PC-3 (cell line): ENCODE results near the gene PARN. TPM values are rescaled to one million over a fixed set of nuclear protein-coding genes. Genes with fewer than 3 reads are reported as not detected.

Experiments
- ATAC-seq: fragments of 200-7000 bp; cut with Tn5 transposase; 2 replicates; pipeline ENCODE4 v1.9.1; 2020; ENCODE audit warnings: mild to moderate bottlenecking, moderate library complexity
- BruUV-seq: library from RNA; stranded (reverse); fragments of 400-500 nt; replicated peaks from 2 replicates; lab custom pipeline; 2021; lab: Mats Ljungman, UMichigan
- CTCF ChIA-PET: fragments of 300-600 bp; sonication (Branson Sonifier 250); formaldehyde crosslinking; loops from one replicate; lab custom pipeline; 2022; ENCODE audit warnings: antibody characterized with exemption; lab: Charles Lee
- POLR2A ChIA-PET: fragments of 300-600 bp; sonication (Branson Sonifier 250); formaldehyde crosslinking; loops from one replicate; lab custom pipeline; 2022; ENCODE audit warnings: antibody characterized with exemption; ENCODE audit not compliant: unreplicated experiment; lab: Charles Lee
- DNase-seq: peaks from one replicate; pipeline ENCODE4 v3.0.0-alpha.2; 2015
- H2AFZ ChIP-seq: fragments of 300-600 bp; sonication (generic); 2 replicates; pipeline ENCODE4 v1.6.0; 2016; ENCODE audit warnings: antibody characterized with exemption, low read length
- H3F3A ChIP-seq: fragments of 300-600 bp; sonication (generic); one replicate; pipeline ENCODE4 v1.6.0; 2017; ENCODE audit warnings: antibody characterized with exemption, low read length, control low read depth, mild to moderate bottlenecking; ENCODE audit not compliant: unreplicated experiment
- H3K27ac ChIP-seq: fragments of 300-600 bp; sonication (generic); 2 replicates; pipeline ENCODE4 v1.5.1; 2016; ENCODE audit warnings: mild to moderate bottlenecking, low read length
- H3K27me3 ChIP-seq: fragments of 300-600 bp; sonication (generic); 2 replicates; pipeline ENCODE4 v1.6.1; 2016; ENCODE audit warnings: low read length, mixed read lengths
- H3K36me3 ChIP-seq: fragments of 300-600 bp; sonication (generic); 2 replicates; pipeline ENCODE4 v1.6.1; 2016; ENCODE audit warnings: low read depth, mixed run types, low read length, mixed read lengths
- H3K4me1 ChIP-seq: fragments of 300-600 bp; sonication (generic); 2 replicates; pipeline ENCODE4 v1.5.1; 2016; ENCODE audit warnings: low read length; ENCODE audit not compliant: insufficient read depth
- H3K4me2 ChIP-seq: fragments of 300-600 bp; sonication (generic); 2 replicates; pipeline ENCODE4 v1.6.0; 2016; ENCODE audit warnings: low read length
- H3K4me3 ChIP-seq: fragments of 300-600 bp; sonication (generic); 2 replicates; pipeline ENCODE4 v1.5.1; 2016; ENCODE audit warnings: mild to moderate bottlenecking, low read length, mixed read lengths
- H3K79me2 ChIP-seq: fragments of 300-600 bp; sonication (generic); 2 replicates; pipeline ENCODE4 v1.6.1; 2017; ENCODE audit warnings: low read length, mixed read lengths
- H3K9ac ChIP-seq: fragments of 300-600 bp; sonication (generic); 2 replicates; pipeline ENCODE4 v1.6.0; 2016; ENCODE audit warnings: mild to moderate bottlenecking, low read length
- H3K9me2 ChIP-seq: fragments of 300-600 bp; sonication (generic); replicated peaks from 2 replicates; pipeline ENCODE4 v1.6.1; 2016; ENCODE audit warnings: mixed run types, low read length, mixed read lengths
- H3K9me3 ChIP-seq: fragments of 300-600 bp; sonication (generic); 2 replicates; pipeline ENCODE4 v1.6.1; 2016; ENCODE audit warnings: low read length, mixed read lengths
- H4K20me1 ChIP-seq: fragments of 300-600 bp; sonication (generic); 2 replicates; pipeline ENCODE4 v1.6.1; 2016; ENCODE audit warnings: low read length, mixed read lengths
- CTCF ChIP-seq: fragments of 300-600 bp; sonication (generic); conservative IDR thresholded peaks from 2 replicates; pipeline ENCODE4 v1.5.1; 2017; ENCODE audit warnings: antibody characterized with exemption, low read depth, mild to moderate bottlenecking, low read length
- EZH2 ChIP-seq: fragments of 300-600 bp; sonication (generic); IDR thresholded peaks from one replicate; pipeline ENCODE4 v1.6.1; 2017; ENCODE audit warnings: antibody characterized with exemption, mild to moderate bottlenecking, low read length; ENCODE audit not compliant: unreplicated experiment
- EZH2phosphoT487 ChIP-seq: fragments of 300-600 bp; sonication (generic); IDR thresholded peaks from 2 replicates; pipeline ENCODE4 v1.6.1; 2018; ENCODE audit warnings: mild to moderate bottlenecking, antibody characterized with exemption, low read length, borderline replicate concordance
- intact Hi-C: fragments of 100-400 bp; cut with micrococcal nuclease; formaldehyde crosslinking; loops from 2 replicates; pipeline ENCODE4 v1.9.0; 2023
- total RNA-seq: library from RNA; depleted of rRNA; stranded (reverse); fragments of >200 nt; gene quantifications from 2 replicates; pipeline ENCODE4 v1.2.3, GENCODE V29; 2014

Gene PARN
- total RNA-seq, 1 experiment from 2014 or later: 34.7 TPM

- Histone ChIP-seq H3K9ac (peak overlapping the region; percentile 43), H3K27ac (peak overlapping the region; percentile 76), H3K4me3 (no peak overlapping the region), H3K36me3 (no peaks in the 10 kb centered on the region), H3K79me2 (no peaks in the 10 kb centered on the region), H2AFZ (peak overlapping the region; percentile 76), H4K20me1 (no peaks in the 10 kb centered on the region), H3K9me2 (no peaks in the 10 kb centered on the region), H3K27me3 (no peaks in the 10 kb centered on the region), H3F3A (no peaks in the 10 kb centered on the region), H3K4me1 (peaks cover 20% of the 10 kb centered on the region), H3K9me3 (no peaks in the 10 kb centered on the region), H3K4me2 (peak overlapping the region; percentile 82)
- intact Hi-C loops: no loop called here
- CTCF ChIA-PET: no interaction called here
- no peak for DNase-seq
- no TSS peak for BruUV-seq
- POLR2A ChIA-PET: no interaction called here
- TF ChIP-seq CTCF: no peak
- TF ChIP-seq EZH2phosphoT487: no peak
- no peak for TF ChIP-seq EZH2
- no peak for ATAC-seq
These were observed 144.1 kb downstream of the PARN start for GRCh38 chr16:14485811-14486519.

- DNase-seq: no peak
- intact Hi-C loops: no loop called here
- no TSS peak for BruUV-seq
These were observed 144.9 kb downstream of the PARN start for GRCh38 chr16:14485121-14485551.

More at GRCh38 chr16:14485121-14485551, 144.9 kb downstream of the PARN start:
- ChIA-PET CTCF (no interaction called here), POLR2A (no interaction called here)
- H3K9me2 ChIP-seq: no peaks in the 10 kb centered on the region
- H3K27ac ChIP-seq: no peak overlapping the region
- no peaks in the 10 kb centered on the region for H3K27me3 ChIP-seq
- no peak for ATAC-seq
- no peak overlapping the region for H3K4me3 ChIP-seq
- no peaks in the 10 kb centered on the region for H3K79me2 ChIP-seq
- H3F3A ChIP-seq: no peaks in the 10 kb centered on the region
- H3K36me3 ChIP-seq: no peaks in the 10 kb centered on the region
- H4K20me1 ChIP-seq: no peaks in the 10 kb centered on the region
- no peaks in the 10 kb centered on the region for H3K9me3 ChIP-seq
- H2AFZ ChIP-seq: no peak overlapping the region
- no peak overlapping the region for H3K9ac ChIP-seq
- H3K4me2 ChIP-seq: no peak overlapping the region
- no peak for TF ChIP-seq EZH2phosphoT487
- TF ChIP-seq EZH2: no peak
- TF ChIP-seq CTCF: no peak
- H3K4me1 ChIP-seq: peaks cover 20% of the 10 kb centered on the region
